ENCODE results near the gene HSPA12A.
A peak's percentile ranks its signal among the peaks of the same experiment; 100 is the strongest.

The HSPA12A gene

GRCh38 chr10:116688741-116689495 is 53.4 kb downstream of the HSPA12A start:
- DNase-seq = no peak

GRCh38 chr10:116688241-116688711 is 54.1 kb downstream of the HSPA12A start:
- peak in 1 of 3 donors; percentile 7 for DNase-seq

DNA sequence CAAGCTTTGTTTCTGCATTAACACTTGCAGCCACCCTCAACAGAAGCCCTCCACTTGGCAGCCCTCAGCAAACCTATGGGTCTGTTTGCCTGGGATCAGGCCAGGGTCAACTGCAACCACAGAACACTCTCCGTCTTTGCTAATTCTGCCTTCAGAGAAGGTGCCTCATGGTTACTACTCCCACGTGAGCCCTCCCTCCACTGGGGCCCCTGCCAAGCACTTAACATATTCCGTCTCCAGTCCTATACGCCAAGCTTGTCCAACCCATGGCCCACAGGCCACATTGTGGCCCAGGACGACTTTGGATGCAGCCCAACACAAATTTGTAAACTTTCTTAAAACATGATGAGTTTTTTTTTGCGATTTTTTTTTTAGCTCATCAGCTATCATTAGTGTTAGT is 54.7 kb downstream of the HSPA12A start:
- no peak for DNase-seq

DNA sequence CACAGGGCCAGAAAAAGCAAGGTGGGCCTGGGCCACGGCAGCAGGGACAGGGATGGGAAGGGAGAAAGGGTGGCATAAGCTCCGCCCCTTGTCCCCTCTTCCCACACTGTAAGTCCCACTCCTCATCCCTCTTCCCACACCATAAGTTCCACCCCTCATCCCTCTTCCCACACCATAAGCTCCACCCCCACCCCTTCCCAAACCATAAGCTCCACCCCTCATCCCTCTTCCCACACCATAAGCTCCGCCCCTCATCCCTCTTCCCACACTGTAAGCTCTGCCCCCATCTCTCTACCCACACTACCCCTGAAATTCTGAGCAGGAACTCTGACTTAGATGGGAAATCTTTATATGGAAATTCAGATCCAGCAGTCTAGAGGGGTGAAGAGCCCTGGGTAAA is 55.7 kb downstream of the HSPA12A start:
- DNase-seq = no peak

GRCh38 chr10:116685807-116686206 is 56.6 kb downstream of the HSPA12A start:
- no peak for DNase-seq

- no peak for DNase-seq
Observed at GRCh38 chr10:116684781-116685180, 57.6 kb downstream of the HSPA12A start.

DNA sequence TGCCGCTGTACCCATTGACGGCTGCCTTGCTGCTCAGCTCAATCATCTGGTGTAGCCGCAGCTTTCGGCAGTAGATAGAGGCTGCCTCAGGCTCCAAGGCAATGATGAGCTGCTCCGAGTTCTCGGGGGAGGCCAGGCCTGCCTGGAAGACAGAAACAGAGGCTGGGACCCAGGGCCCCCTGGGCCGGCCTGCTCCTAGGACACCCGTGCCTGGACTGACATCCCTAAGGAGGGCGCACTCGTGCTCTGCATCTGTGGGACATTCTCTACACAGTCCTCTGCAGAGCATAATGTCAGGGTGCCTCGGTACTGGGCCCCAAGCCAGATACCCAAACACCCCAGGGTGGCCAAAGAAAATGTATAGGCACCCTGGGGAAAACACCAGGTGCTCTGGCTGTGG is 58.5 kb downstream of the HSPA12A start:
- DNase-seq = no peak

- DNase-seq = no peak
Observed at GRCh38 chr10:116683166-116683565, 59.2 kb downstream of the HSPA12A start.

DNA sequence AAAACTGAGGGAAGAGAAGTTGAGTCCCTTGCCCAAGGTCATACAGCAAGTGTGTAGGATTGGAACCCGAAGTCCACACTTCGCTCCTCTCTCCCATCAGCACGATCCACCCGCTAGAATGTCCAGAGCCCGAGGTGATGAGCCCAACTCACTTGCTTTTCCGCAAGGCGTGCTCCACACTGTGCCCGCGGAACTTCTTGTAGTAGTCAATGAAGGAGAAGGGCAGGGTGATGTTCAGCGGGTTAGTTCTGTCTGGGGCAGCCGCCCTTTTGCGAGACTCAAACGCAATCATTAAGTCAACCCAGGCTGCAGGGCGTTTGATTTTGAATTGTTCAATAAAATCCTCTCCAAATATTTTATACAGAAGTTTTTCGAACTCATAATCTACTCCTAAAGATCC is 63.0 kb downstream of the HSPA12A start:
- no peak for DNase-seq

DNA sequence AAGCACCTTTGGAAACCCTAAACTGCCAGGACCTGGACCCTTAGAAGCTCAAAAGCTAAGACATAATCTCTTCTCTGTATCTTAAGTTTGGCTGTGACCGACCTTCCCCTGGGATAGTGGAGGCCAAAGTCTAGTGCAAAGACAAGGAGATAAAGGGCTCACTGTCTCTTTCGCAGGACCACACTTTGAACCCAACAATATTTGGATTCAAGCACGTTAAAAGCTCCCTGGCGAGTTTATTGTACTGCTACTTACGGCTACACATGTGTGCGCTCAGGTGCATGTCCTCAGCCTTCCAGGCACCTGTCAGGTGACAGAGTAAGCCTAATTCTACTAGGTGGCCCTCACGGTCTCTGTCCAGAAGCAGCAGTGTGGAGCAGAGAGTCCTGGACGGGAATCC is 65.7 kb downstream of the HSPA12A start:
- DNase-seq = no peak

GRCh38 chr10:116676118-116676517 is 66.2 kb downstream of the HSPA12A start:
- no peak for DNase-seq

GRCh38 chr10:116674901-116675423 is 67.4 kb downstream of the HSPA12A start:
- no peak for DNase-seq

DNA sequence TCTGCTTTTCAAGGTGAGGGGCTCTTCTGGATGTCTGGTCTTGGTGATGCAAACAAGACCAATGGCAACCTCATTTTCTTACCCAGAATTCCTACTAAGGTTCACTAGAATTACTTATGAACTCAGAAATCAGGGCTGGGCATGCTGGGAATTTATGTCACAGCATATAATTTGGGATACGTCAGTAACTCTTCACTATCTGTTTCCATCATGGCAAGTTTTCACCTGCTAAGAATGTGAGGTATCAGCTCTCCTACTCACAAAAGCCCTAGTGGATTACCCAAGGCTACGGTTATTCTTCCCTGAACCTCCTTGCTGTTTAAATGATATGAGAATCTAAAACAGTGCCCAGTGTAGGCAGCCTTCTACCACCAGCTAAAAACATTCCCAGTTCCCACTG is 68.5 kb downstream of the HSPA12A start:
- DNase-seq = no peak

GRCh38 chr10:116672891-116673290 is 69.5 kb downstream of the HSPA12A start:
- no peak for DNase-seq

DNA sequence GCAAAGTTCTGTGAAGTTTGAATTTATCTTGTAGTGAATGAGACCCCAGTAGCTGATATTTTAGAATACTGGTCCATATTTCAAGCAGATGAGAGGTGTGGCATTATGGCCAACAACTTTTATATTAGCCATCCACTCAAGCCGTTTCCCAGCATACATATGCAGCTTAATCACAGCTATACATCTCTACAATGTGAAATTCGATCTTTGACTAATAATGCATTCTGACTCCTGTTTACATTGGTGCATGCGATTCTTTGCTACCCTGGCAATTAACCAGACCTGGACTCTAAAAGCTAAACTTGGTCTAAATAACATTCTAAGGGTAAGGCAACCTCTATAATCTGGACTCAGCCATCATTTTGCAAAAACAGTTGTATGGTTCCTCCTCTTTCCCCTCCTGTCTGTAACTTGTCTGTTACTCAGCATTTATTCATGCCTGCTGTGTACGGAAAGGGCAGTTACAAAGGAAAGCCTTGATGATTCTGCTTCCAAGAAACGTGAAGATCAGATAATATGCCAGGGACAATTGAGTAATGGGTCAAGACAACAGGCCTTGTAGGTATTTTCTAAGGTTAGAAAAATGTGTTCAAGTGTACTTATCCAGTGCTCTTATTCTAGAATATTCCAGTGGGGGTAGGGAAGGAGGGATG is 71.0 kb downstream of the HSPA12A start:
- no peak for DNase-seq

DNA sequence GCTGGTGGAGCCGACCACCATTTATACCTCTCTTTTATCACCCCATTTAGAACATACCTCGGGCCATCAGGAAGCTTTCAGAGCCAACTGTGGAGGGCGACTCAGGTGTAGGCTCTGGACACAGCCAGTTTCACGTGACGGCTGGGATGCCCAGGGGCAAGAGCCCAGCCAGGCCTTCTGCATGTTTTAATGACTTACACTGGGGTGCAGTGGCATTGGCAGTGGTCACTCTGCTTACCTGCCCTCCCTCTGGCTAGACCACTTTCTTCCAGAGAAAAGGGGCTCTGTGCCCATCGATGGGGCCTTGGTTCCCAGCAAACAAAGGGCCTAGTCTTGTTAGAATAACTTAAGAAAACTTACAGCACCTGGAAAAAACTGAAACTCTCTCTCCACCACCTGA is 71.7 kb downstream of the HSPA12A start:
- no peak for DNase-seq

DNA sequence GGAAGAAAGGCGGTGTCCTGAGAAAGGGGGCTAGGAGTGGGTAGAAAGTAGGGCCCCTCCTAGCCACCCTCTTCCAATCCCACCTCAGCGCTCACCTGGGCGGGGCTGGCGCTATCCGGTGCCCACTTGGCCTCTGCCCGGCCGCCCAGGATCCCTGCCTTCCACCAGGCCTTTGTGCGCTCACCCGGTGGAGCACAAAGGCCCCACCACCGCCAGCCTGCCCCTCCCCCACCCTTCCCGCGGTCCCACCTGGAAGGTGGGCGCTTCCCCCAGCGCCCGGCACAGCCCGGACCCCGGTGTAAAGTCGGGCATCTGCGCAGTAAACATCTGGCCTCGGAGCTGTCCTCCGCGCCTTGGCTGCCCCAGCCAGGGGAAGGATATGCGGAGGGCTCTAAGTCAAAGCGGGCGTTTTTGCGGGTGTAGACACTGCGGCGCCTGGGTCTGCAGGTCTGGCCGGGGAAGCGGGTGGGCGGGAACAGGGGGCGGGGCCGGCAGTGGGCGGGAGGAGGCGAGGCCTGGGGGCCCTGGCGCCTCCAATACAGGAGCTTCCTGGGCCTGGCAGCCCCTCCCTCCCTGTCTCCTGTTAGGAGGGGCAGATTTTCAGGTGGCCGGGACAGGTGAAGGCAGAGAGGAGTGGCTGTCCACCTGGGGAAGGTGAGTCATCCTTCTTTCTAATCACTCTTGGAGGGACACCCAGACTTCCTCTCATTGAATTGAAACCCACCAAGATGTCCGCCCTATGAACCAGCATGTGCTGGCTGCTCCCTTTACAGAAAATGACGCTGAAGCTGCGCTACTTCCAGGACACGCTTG is 72.3 kb downstream of the HSPA12A start:
- no peak for DNase-seq

GRCh38 chr10:116669080-116669479 is 73.3 kb downstream of the HSPA12A start:
- no peak for DNase-seq

DNA sequence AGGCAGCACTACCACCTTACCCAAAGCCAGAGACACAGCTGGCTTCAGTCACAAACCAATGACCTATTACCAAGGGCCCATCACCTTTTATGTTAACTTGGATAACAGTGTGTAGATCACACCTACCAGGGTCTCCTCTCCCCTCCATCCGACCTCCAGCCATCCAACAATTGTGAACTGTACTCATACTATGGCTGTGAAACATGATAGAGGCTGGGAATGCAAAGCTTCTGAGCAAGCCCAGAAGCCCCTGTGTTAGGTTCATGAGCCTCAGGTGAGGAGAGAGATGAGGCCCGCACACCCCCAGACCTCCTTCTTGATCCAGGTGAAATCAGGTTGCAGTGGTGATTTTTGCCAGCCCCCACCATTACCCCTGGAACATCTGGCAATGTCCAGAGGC is 73.9 kb downstream of the HSPA12A start:
- DNase-seq = no peak

GRCh38 chr10:116668018-116668417 is 74.3 kb downstream of the HSPA12A start:
- DNase-seq = no peak

- no peak for DNase-seq
Observed at GRCh38 chr10:116667484-116667883, 74.9 kb downstream of the HSPA12A start.

GRCh38 chr10:116665541-116666125 is 76.7 kb downstream of the HSPA12A start:
- no peak for DNase-seq

- no peak for DNase-seq
Observed at GRCh38 chr10:116664631-116665030, 77.7 kb downstream of the HSPA12A start.

Measured in suppressor macrophage treated with lipopolysaccharide for 1 hour (primary cell).